Adrenal gland (tissue), 12 donors: Measurements from ENCODE around the gene KATNB1. TPM values are rescaled to one million over a fixed set of nuclear protein-coding genes. Genes with fewer than 3 reads are reported as not detected.

Experiments used
- DNase-seq, 7 donors: peaks; one replicate each; pipeline ENCODE4 v3.0.0-alpha.2; 2019 to 2020
- H3K27ac ChIP-seq, 5 donors: fragments of 200-600 bp; sonication (generic) in 4 of 5; 1 replicate in 3 of 5; 2 replicates in 2 of 5; pipeline versions ENCODE4 v1.5.1 to v1.8.0; 2016 to 2020; ENCODE audit warnings: mild to moderate bottlenecking in 1 of 5
- H3K27me3 ChIP-seq: fragments of 200-600 bp; 2 replicates; pipeline ENCODE4 v1.8.0; 2021
- H3K36me3 ChIP-seq, 2 donors: fragments of 200-600 bp; replicated peaks in 1 of 2; 1 replicate in 1 of 2; 2 replicates in 1 of 2; pipeline versions ENCODE4 v1.5.1 to v1.8.0; 2018 to 2022
- H3K4me1 ChIP-seq, 2 donors: fragments of 200-600 bp; replicated peaks in 1 of 2; 1 replicate in 1 of 2; 2 replicates in 1 of 2; pipeline versions ENCODE4 v1.5.1 to v1.8.0; 2018 to 2021
- H3K4me3 ChIP-seq, 4 donors: fragments of 200-600 bp; sonication (generic) in 3 of 4; one replicate each; pipeline ENCODE4 v1.5.1; 2016 to 2018
- H3K9me3 ChIP-seq, 3 donors: fragments of 200-600 bp; sonication (generic) in 1 of 3; replicated peaks in 1 of 3; 1 replicate in 2 of 3; 2 replicates in 1 of 3; pipeline versions ENCODE4 v1.5.1 to v1.8.0; 2016 to 2021
- POLR2A ChIP-seq, 2 donors: fragments of 450-650 bp; IDR thresholded peaks; one replicate each; pipeline ENCODE4 v1.6.1; 2017; ENCODE audit warnings: antibody characterized with exemption in 2 of 2, mild to moderate bottlenecking in 2 of 2, moderate library complexity in 1 of 2
- WGBS, 4 donors: extraction: QIAGEN DNeasy Blood & Tissue Kit in 2 of 4; methylation state at CpG; one replicate each; pipeline versions ENCODE4 v1.1.5 to v1.1.7; 2013 to 2017; 5-methylcytosine and 5-hydroxymethylcytosine counted together
- intact Hi-C, 2 donors: fragments of 100-400 bp; cut with DNase I; formaldehyde crosslinking; loops; one replicate each; pipeline versions ENCODE4 v1.14.1 to v1.15.0; 2022 to 2023
- polyA plus RNA-seq, 3 donors: library from polyadenylated mRNA; stranded (reverse); fragments of 200-250 nt in 2 of 3; fragments of 350-450 nt in 1 of 3; fragmentation: Illumina TruSeq in 1 of 3; extraction: RNeasy Lipid Tissue Mini Kit (QIAGEN cat#74804) in 1 of 3; gene quantifications; one replicate each; pipeline ENCODE4 v1.2.3, GENCODE V29; 2013 to 2014
- total RNA-seq, 9 donors: library from RNA; depleted of rRNA in 4 of 9; stranded (reverse); fragments of >200 nt in 4 of 9; fragments of 120-200 nt in 1 of 9; fragmentation: NEBNext Ultra II Directional in 1 of 9; extraction: Animal tissue kit (Norgen Biotek cat#: 25700) in 1 of 9; gene quantifications; one replicate each; pipeline versions ENCODE4 v1.1.0 to v1.2.4, GENCODE V29; 2013 to 2023
- TF ChIP-seq, protein P1 (sequence below), 6 experiments: fragments of 450-650 bp in 4 of 6; fragments of 200-600 bp in 2 of 6; sonication (generic) in 1 of 6; IDR thresholded peaks; 1 replicate in 5 of 6; 2 replicates in 1 of 6; pipeline versions ENCODE4 v1.5.1 to v1.8.0; 2016 to 2021; ENCODE audit warnings: antibody characterized with exemption in 6 of 6, mild to moderate bottlenecking in 2 of 6, moderate library complexity in 1 of 6
- donor health status: healthy with polysubstance abuse.
- donor health status: Bipolar disorder and iron deficiency.
- donor health status: DM: yes; HTN: yes; CAD: no.
- donor health status: DM: no; HTN: no; CAD: no.
- donor health status: DM: no; HTN: no; CAD: no.
- donor health status: DM: yes; HTN: yes; CAD: no.

KATNB1 gene
- total and polyA plus RNA-seq, 12 donors = 12.9 to 85.6 (median 21.0) TPM

- TF ChIP-seq POLR2A (IDR thresholded peaks at IDR 0.05) = no peak
- TF ChIP-seq, protein P1, sequence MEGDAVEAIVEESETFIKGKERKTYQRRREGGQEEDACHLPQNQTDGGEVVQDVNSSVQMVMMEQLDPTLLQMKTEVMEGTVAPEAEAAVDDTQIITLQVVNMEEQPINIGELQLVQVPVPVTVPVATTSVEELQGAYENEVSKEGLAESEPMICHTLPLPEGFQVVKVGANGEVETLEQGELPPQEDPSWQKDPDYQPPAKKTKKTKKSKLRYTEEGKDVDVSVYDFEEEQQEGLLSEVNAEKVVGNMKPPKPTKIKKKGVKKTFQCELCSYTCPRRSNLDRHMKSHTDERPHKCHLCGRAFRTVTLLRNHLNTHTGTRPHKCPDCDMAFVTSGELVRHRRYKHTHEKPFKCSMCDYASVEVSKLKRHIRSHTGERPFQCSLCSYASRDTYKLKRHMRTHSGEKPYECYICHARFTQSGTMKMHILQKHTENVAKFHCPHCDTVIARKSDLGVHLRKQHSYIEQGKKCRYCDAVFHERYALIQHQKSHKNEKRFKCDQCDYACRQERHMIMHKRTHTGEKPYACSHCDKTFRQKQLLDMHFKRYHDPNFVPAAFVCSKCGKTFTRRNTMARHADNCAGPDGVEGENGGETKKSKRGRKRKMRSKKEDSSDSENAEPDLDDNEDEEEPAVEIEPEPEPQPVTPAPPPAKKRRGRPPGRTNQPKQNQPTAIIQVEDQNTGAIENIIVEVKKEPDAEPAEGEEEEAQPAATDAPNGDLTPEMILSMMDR (IDR thresholded peaks at IDR 0.05) = no peak
- no peak for DNase-seq
- Histone ChIP-seq H3K27me3 (peaks cover 5% of the 10 kb centered on the region), H3K4me1 (peaks cover 0 to 2% of the 10 kb centered on the region in 2 donors), H3K27ac (no peak overlapping the region), H3K4me3 (no peak overlapping the region), H3K9me3 (no peaks in the 10 kb centered on the region), H3K36me3 (no peaks in the 10 kb centered on the region)
- 70 to 77% (median 76%) methylated on average over 4 to 5 of the region's 5 CpGs for WGBS, 4 donors
- intact Hi-C loops = no loop called here
These were observed 39.9 kb upstream of the KATNB1 start for GRCh38 chr16:57695680-57696069.

DNA sequence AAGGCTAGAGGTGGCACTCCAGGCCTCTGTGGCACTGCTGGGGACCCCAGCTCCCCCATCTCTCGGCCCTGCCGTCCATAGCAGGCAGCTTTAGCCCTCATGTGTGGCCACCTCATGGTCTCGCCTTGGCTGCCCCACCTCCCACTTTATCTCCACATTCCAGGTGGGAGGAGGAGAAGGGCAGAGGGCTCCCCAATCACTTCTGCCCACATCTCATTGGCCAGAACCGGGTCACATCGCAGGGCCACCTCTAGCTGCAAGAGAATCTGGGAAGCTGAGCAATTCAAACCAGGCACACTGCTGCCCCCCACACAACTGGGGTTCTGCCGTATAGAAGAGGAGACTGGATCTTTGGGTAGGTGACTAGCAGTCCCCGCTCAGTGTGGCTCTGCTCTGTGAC, 39.3 kb upstream of the KATNB1 start:
- no peak overlapping the region for H3K27ac ChIP-seq
- H3K9me3 ChIP-seq = no peaks in the 10 kb centered on the region
- TF ChIP-seq POLR2A (IDR thresholded peaks at IDR 0.05) = no peak
- TF ChIP-seq, protein P1 (IDR thresholded peaks at IDR 0.05) = no peak
- no peak overlapping the region for H3K4me3 ChIP-seq
- no peaks in the 10 kb centered on the region for H3K36me3 ChIP-seq
- peaks cover 5% of the 10 kb centered on the region for H3K27me3 ChIP-seq
- 86 to 96% (median 91%) methylated on average over 6 to 7 of the region's 7 CpGs for WGBS, 4 donors
- intact Hi-C loops = no loop called here
- H3K4me1 ChIP-seq = peaks cover 5 to 7% of the 10 kb centered on the region in 2 donors
- no peak for DNase-seq

DNA sequence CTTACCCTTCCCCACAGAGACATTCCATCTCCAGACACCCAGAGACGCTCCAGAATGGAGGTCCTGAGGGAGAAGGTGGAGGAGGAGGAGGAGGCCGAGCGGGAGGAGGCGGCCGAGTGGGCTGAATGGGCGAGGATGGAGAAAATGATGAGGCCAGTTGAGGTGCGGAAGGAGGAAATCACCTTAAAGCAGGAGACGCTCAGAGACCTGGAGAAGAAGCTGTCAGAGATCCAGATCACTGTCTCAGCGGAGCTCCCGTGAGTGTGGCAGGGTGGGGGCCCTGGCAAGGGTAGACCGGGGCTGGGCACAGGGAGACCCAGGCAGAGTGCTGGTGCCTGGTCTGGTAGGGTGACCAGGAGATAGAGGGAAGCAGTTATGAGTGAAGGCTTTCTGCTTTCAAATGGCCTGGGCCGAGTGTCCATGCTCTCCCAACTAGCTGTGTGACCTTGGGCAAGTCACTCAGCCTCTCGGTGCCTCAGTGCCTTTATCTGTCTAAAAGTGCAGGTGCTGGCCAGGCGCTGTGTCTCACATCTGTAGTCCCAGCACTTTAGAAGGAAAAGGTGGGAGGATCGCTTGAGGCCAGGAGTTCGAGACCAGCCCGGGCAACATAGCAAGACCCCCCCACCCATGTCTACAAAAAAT, 37.6 kb upstream of the KATNB1 start:
- H3K4me1 ChIP-seq = peaks cover 13% of the 10 kb centered on the region in 2 donors
- DNase-seq = no peak
- no peaks in the 10 kb centered on the region for H3K9me3 ChIP-seq
- H3K4me3 ChIP-seq = no peak overlapping the region
- H3K27ac ChIP-seq = no peak overlapping the region
- WGBS, 4 donors = 89 to 92% (median 90%) methylated on average over 17 of the region's 17 CpGs
- no peak for TF ChIP-seq POLR2A (IDR thresholded peaks at IDR 0.05)
- TF ChIP-seq, protein P1 (IDR thresholded peaks at IDR 0.05) = no peak
- no peaks in the 10 kb centered on the region for H3K36me3 ChIP-seq
- no peaks in the 10 kb centered on the region for H3K27me3 ChIP-seq
- intact Hi-C loops = no loop called here

GRCh38 chr16:57698812-57699405, 36.7 kb upstream of the KATNB1 start:
- no peak for DNase-seq
- no peaks in the 10 kb centered on the region for H3K27me3 ChIP-seq
- 83 to 92% (median 89%) methylated on average over 14 to 16 of the region's 16 CpGs for WGBS, 4 donors
- H3K4me1 ChIP-seq = peaks cover 13% of the 10 kb centered on the region in 2 donors
- TF ChIP-seq, protein P1 (IDR thresholded peaks at IDR 0.05) = no peak
- TF ChIP-seq POLR2A (IDR thresholded peaks at IDR 0.05) = no peak
- no peaks in the 10 kb centered on the region for H3K9me3 ChIP-seq
- no peak overlapping the region for H3K27ac ChIP-seq
- H3K36me3 ChIP-seq = no peaks in the 10 kb centered on the region
- no peak overlapping the region for H3K4me3 ChIP-seq
- intact Hi-C loops = no loop called here
